ENCODE results near the gene SERPINA3. TPM values are rescaled to one million over a fixed set of nuclear protein-coding genes. Genes with fewer than 3 reads are reported as not detected.

SERPINA3 gene
- total RNA-seq, 2 experiments from 2014 or later, result not detected

DNA sequence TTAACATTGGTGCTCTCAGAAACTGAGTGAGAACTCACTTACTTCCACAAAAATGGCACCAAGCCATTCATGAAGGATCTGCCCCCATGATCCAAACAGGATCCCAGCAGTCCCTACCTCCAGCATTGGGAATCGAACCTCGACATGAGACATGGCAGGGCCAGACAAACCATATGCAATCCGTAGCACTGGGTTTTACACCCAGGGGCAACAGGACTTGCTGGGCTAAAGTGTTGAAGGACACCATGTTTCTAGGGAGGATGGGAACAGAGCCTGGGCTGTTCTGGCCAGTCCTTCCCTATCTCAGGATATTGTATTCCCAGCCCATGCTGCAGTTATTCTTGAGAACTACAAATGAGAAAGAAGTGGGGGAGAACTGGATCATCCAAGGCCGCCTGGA lies 36.6 kb downstream of the SERPINA3 start:
- Mint-ChIP-seq H3K27ac (no peak overlapping the region), H3K27me3 (ENCODE audit: low read depth) (no peaks in the 10 kb centered on the region), H3K36me3 (ENCODE audit: low read depth) (no peaks in the 10 kb centered on the region), H3K4me1 (ENCODE audit: low read depth) (no peaks in the 10 kb centered on the region), H3K9me3 (peaks cover 4% of the 10 kb centered on the region), H3K4me3 (no peak overlapping the region)
- DNase-seq, result no peak
- CTCF ChIA-PET, result no interaction called here
- intact Hi-C loops (cut with micrococcal nuclease), result no loop called here

DNA sequence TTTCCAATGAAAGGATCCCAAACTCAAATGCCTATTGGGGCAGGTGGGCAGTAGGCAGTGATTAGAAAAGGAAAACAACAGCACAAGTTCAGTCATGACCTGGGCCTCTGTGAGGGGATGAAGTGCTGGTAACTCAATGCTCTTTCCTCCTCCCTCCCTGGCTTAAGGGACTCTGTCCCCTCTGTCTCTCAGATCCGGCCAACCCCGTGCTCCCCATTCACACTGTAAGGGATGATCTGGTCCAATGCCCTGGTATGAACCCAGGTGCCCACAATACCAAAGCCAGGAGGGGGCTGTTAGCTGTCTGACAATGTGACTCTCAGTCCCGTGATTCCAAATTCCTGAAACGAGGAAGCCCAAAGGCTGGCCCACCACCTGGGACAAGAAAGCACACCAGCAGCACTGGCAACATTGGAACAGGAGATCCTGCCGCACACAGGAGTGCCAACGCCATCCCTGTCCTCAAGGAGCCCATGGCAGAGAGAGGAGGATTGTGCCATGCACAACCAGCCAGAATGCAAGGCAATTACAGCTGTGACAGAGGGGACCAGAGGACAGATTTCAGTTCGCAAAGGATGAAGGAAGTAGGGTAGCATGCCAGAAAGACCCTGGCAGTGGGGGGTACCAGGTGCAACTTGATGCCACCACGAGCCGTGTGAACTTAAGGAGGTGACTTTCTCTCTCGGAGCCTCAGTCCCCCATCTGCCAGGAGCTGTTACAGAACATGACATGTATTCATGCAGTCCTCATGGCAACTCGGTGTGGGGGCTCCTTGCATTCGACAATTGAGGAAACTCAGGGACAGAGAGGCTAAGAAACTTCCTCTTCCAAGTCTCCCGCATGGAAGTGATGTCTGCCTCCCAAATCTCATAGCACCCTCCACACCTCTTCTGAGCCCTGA lies 37.6 kb downstream of the SERPINA3 start:
- CTCF ChIA-PET, result no interaction called here
- DNase-seq, result no peak
- H3K27ac Mint-ChIP-seq, result no peak overlapping the region
- H3K9me3 Mint-ChIP-seq, result peaks cover 4% of the 10 kb centered on the region
- no peaks in the 10 kb centered on the region for H3K36me3 Mint-ChIP-seq (ENCODE audit: low read depth)
- H3K4me3 Mint-ChIP-seq, result no peak overlapping the region
- no peaks in the 10 kb centered on the region for H3K27me3 Mint-ChIP-seq (ENCODE audit: low read depth)
- intact Hi-C loops (cut with micrococcal nuclease), result no loop called here
- H3K4me1 Mint-ChIP-seq (ENCODE audit: low read depth), result no peaks in the 10 kb centered on the region

DNA sequence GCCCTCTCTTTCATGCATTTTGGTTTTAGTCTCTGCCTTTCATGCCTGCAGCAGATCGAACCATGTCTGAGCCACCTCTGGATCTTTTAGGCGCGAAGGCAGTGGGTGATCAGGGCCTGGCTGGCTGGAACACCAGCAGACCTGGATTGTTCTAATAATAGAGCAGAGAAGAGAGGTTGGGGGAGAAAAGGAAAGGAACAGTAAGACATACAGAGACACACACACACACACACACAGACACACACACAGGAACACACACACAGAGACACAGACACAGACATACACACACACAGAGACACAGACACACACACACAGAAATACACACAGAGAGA lies 38.2 kb downstream of the SERPINA3 start:
- CTCF ChIA-PET, result no interaction called here
- Mint-ChIP-seq H3K27me3 (ENCODE audit: low read depth) (no peaks in the 10 kb centered on the region), H3K4me3 (no peak overlapping the region), H3K4me1 (ENCODE audit: low read depth) (no peaks in the 10 kb centered on the region), H3K27ac (no peak overlapping the region), H3K9me3 (peaks cover 4% of the 10 kb centered on the region), H3K36me3 (ENCODE audit: low read depth) (no peaks in the 10 kb centered on the region)
- DNase-seq, result no peak
- intact Hi-C loops (cut with micrococcal nuclease), result no loop called here

- no peak for DNase-seq
- CTCF ChIA-PET, result no interaction called here
- peaks cover 4% of the 10 kb centered on the region for H3K9me3 Mint-ChIP-seq
- no peaks in the 10 kb centered on the region for H3K4me1 Mint-ChIP-seq (ENCODE audit: low read depth)
- H3K27me3 Mint-ChIP-seq (ENCODE audit: low read depth), result no peaks in the 10 kb centered on the region
- intact Hi-C loops (cut with micrococcal nuclease), result no loop called here
- no peak overlapping the region for H3K4me3 Mint-ChIP-seq
- no peak overlapping the region for H3K27ac Mint-ChIP-seq
- no peaks in the 10 kb centered on the region for H3K36me3 Mint-ChIP-seq (ENCODE audit: low read depth)
These were observed 38.9 kb downstream of the SERPINA3 start for GRCh38 chr14:94650806-94651805.

DNA sequence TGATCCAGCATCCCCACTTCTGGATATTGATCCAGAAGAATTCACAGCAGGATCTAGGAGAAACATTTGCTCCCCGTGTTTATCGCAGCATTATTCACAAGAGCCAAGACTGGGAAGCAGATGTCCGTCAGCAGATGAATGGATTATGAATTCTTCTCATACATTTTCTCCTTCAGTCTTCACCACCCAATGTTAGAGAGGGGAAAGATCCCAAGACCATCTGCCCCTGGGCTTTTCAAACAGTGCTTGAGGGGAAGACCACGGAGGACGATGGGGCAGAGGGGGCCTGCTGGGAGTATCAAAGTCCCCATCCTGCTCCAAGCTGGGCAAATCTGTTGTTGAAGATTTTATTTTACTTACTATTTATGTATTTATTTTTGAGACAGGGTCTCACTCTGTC lies 41.1 kb downstream of the SERPINA3 start:
- no peak for DNase-seq
- no peaks in the 10 kb centered on the region for H3K27me3 Mint-ChIP-seq (ENCODE audit: low read depth)
- no peaks in the 10 kb centered on the region for H3K4me1 Mint-ChIP-seq (ENCODE audit: low read depth)
- peaks cover 3% of the 10 kb centered on the region for H3K9me3 Mint-ChIP-seq
- CTCF ChIA-PET, result interaction anchor here (1.1 kb wide), 1 partner anchor 37 kb away, joined by 4 read pairs; no protein-coding TSS in a partner anchor
- no peak overlapping the region for H3K27ac Mint-ChIP-seq
- H3K36me3 Mint-ChIP-seq (ENCODE audit: low read depth), result no peaks in the 10 kb centered on the region
- H3K4me3 Mint-ChIP-seq, result no peak overlapping the region
- intact Hi-C loops (cut with micrococcal nuclease), result no loop called here

- no peak overlapping the region for H3K27ac Mint-ChIP-seq
- H3K36me3 Mint-ChIP-seq (ENCODE audit: low read depth), result no peaks in the 10 kb centered on the region
- intact Hi-C loops (cut with micrococcal nuclease), result no loop called here
- H3K4me3 Mint-ChIP-seq, result no peak overlapping the region
- no peaks in the 10 kb centered on the region for H3K27me3 Mint-ChIP-seq (ENCODE audit: low read depth)
- CTCF ChIA-PET, result interaction anchor here (1.1 kb wide), 1 partner anchor 36 kb away, joined by 4 read pairs; no protein-coding TSS in a partner anchor
- H3K9me3 Mint-ChIP-seq, result no peaks in the 10 kb centered on the region
- no peak for DNase-seq
- H3K4me1 Mint-ChIP-seq (ENCODE audit: low read depth), result no peaks in the 10 kb centered on the region
These were observed 42.1 kb downstream of the SERPINA3 start for GRCh38 chr14:94654071-94654861.

GRCh38 chr14:94655169-94655710 lies 43.0 kb downstream of the SERPINA3 start:
- Mint-ChIP-seq H3K4me1 (ENCODE audit: low read depth) (no peaks in the 10 kb centered on the region), H3K4me3 (no peak overlapping the region), H3K36me3 (ENCODE audit: low read depth) (no peaks in the 10 kb centered on the region), H3K27me3 (ENCODE audit: low read depth) (peaks cover 7% of the 10 kb centered on the region), H3K9me3 (no peaks in the 10 kb centered on the region), H3K27ac (no peak overlapping the region)
- no peak for DNase-seq
- intact Hi-C loops (cut with micrococcal nuclease), result no loop called here
- CTCF ChIA-PET, result no interaction called here

GRCh38 chr14:94656043-94656442 lies 43.9 kb downstream of the SERPINA3 start:
- H3K4me1 Mint-ChIP-seq (ENCODE audit: low read depth), result no peaks in the 10 kb centered on the region
- H3K27ac Mint-ChIP-seq, result no peak overlapping the region
- H3K4me3 Mint-ChIP-seq, result no peak overlapping the region
- peaks cover 7% of the 10 kb centered on the region for H3K27me3 Mint-ChIP-seq (ENCODE audit: low read depth)
- H3K36me3 Mint-ChIP-seq (ENCODE audit: low read depth), result no peaks in the 10 kb centered on the region
- DNase-seq, result no peak
- CTCF ChIA-PET, result no interaction called here
- intact Hi-C loops (cut with micrococcal nuclease), result no loop called here
- no peaks in the 10 kb centered on the region for H3K9me3 Mint-ChIP-seq

DNA sequence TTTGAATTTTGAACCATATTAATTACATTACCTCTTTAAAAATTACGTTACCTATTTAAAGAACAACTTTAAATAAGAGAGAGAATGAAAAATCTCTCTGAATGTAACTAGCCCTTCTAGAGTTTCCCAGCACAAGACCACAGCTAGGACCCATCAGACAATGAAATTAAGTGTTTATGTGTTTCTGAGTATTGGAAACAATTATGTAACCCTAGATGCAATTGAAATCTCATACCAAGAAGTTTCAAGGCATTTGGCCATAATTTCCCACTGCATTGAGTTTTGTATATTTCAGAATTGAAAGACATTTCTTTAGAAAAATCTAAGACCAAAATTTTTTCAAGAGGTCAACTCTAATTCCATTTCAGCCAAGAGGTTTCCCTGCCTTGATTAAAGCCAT lies 47.1 kb downstream of the SERPINA3 start:
- Mint-ChIP-seq H3K27me3 (ENCODE audit: low read depth) (peaks cover 16% of the 10 kb centered on the region), H3K9me3 (no peaks in the 10 kb centered on the region), H3K36me3 (ENCODE audit: low read depth) (no peaks in the 10 kb centered on the region), H3K4me1 (ENCODE audit: low read depth) (no peaks in the 10 kb centered on the region), H3K27ac (no peak overlapping the region), H3K4me3 (no peak overlapping the region)
- CTCF ChIA-PET, result no interaction called here
- intact Hi-C loops (cut with micrococcal nuclease), result no loop called here
- no peak for DNase-seq

DNA sequence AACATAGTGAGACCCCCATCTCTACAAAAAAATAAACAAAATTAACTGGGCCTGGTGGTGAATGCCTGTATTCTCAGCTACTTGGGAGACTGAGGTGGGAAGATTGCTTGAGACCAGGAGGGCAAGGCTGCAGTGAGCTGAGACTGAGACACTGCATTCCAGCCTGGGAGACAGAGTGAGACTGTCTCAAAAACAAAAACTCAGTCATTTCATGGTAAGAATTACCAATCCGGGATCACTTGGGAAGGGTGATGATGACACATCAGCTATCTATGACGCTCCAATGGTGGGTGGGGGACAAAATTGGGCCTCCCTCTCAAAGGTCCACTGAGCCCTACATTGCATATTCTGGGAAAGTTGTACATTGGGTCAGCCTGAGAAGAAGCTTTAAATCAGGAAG lies 47.7 kb downstream of the SERPINA3 start:
- CTCF ChIA-PET, result no interaction called here
- Mint-ChIP-seq H3K27me3 (ENCODE audit: low read depth) (peaks cover 16% of the 10 kb centered on the region), H3K4me3 (no peak overlapping the region), H3K27ac (no peak overlapping the region), H3K9me3 (no peaks in the 10 kb centered on the region), H3K4me1 (ENCODE audit: low read depth) (no peaks in the 10 kb centered on the region), H3K36me3 (ENCODE audit: low read depth) (no peaks in the 10 kb centered on the region)
- intact Hi-C loops (cut with micrococcal nuclease), result no loop called here
- DNase-seq, result no peak

DNA sequence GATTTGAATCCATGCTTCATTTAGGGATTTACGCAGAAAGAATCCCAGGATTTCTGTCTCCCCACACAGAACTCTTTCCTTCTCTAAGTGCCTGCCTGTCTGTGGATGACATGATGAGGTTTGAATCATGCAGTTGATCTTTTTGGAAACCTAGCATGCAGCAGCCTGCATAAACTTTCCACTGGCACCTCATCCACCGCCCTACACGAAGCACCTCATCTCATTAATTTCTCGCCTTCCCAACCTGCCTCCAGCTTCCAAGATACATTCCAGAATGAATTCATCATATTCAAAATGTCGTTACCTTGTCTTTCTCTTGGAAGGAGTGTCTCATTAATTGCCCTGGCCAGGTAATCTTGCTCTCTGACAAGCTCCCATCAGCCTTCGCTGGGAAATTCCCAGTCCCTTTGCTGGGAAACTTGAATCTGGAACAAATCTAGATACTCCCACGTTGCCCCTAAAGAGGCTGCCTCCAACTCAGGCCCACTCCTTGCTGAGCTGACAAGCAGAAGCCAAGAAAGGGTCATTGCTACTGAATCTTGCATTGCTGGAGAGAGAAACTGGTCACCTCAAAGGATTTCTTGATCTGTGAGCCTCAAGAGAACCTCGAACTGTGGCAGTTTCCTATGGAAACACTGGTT lies 48.2 kb downstream of the SERPINA3 start:
- no peak for DNase-seq
- H3K4me1 Mint-ChIP-seq (ENCODE audit: low read depth), result no peaks in the 10 kb centered on the region
- CTCF ChIA-PET, result no interaction called here
- H3K27me3 Mint-ChIP-seq (ENCODE audit: low read depth), result peaks cover 16% of the 10 kb centered on the region
- intact Hi-C loops (cut with micrococcal nuclease), result no loop called here
- no peak overlapping the region for H3K4me3 Mint-ChIP-seq
- H3K27ac Mint-ChIP-seq, result no peak overlapping the region
- no peaks in the 10 kb centered on the region for H3K36me3 Mint-ChIP-seq (ENCODE audit: low read depth)
- H3K9me3 Mint-ChIP-seq, result no peaks in the 10 kb centered on the region

All from activated naive CD4-positive, alpha-beta T cell treated with anti-CD3 and anti-CD28 coated beads for 36 hours (primary cell).